ES-I3 (cell line): ENCODE measurements around the gene ASPM.

Experiments
- H3K36me3 ChIP-seq: 2 replicates; pipeline ENCODE4 v1.6.1; 2013; ENCODE audit warnings: mild to moderate bottlenecking, low read length, control low read depth, moderate library complexity; ENCODE audit not compliant: insufficient read depth
- H3K4me1 ChIP-seq: 2 replicates; pipeline ENCODE4 v1.6.1; 2013; ENCODE audit warnings: mild to moderate bottlenecking, control low read depth, low read length; ENCODE audit not compliant: insufficient read depth
- H3K9ac ChIP-seq: 2 replicates; pipeline ENCODE4 v1.6.1; 2013; ENCODE audit warnings: low read depth, mild to moderate bottlenecking, low read length, moderate library complexity
- H3K9me3 ChIP-seq: 2 replicates; pipeline ENCODE4 v1.6.1; 2013; ENCODE audit warnings: mild to moderate bottlenecking, low read length, moderate library complexity; ENCODE audit not compliant: control insufficient read depth, insufficient read depth

Gene ASPM, protein sequence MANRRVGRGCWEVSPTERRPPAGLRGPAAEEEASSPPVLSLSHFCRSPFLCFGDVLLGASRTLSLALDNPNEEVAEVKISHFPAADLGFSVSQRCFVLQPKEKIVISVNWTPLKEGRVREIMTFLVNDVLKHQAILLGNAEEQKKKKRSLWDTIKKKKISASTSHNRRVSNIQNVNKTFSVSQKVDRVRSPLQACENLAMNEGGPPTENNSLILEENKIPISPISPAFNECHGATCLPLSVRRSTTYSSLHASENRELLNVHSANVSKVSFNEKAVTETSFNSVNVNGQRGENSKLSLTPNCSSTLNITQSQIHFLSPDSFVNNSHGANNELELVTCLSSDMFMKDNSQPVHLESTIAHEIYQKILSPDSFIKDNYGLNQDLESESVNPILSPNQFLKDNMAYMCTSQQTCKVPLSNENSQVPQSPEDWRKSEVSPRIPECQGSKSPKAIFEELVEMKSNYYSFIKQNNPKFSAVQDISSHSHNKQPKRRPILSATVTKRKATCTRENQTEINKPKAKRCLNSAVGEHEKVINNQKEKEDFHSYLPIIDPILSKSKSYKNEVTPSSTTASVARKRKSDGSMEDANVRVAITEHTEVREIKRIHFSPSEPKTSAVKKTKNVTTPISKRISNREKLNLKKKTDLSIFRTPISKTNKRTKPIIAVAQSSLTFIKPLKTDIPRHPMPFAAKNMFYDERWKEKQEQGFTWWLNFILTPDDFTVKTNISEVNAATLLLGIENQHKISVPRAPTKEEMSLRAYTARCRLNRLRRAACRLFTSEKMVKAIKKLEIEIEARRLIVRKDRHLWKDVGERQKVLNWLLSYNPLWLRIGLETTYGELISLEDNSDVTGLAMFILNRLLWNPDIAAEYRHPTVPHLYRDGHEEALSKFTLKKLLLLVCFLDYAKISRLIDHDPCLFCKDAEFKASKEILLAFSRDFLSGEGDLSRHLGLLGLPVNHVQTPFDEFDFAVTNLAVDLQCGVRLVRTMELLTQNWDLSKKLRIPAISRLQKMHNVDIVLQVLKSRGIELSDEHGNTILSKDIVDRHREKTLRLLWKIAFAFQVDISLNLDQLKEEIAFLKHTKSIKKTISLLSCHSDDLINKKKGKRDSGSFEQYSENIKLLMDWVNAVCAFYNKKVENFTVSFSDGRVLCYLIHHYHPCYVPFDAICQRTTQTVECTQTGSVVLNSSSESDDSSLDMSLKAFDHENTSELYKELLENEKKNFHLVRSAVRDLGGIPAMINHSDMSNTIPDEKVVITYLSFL (N-terminal part only)

GRCh38 chr1:197146101-197147095, at the start of gene ASPM:
TSS of gene ASPM (minus strand) at chr1:197146669. CDS start at chr1:197146437, 232 bp downstream.
- peaks cover 2% of the 10 kb centered on the region; the same call in 1 of the 2 replicates for H3K4me1 ChIP-seq
- no peaks in the 10 kb centered on the region for H3K36me3 ChIP-seq
- no peaks in the 10 kb centered on the region for H3K9me3 ChIP-seq
- H3K9ac ChIP-seq = peak within 1 kb of the TSS; percentile 98

GRCh38 chr1:197195100-197195499, 48.6 kb upstream of the ASPM start:
- no peaks in the 10 kb centered on the region for H3K36me3 ChIP-seq
- H3K4me1 ChIP-seq = peaks cover 8% of the 10 kb centered on the region; the same call in 1 of the 2 replicates
- no peaks in the 10 kb centered on the region for H3K9me3 ChIP-seq
- H3K9ac ChIP-seq = no peak overlapping the region

- Histone ChIP-seq H3K9me3 (no peaks in the 10 kb centered on the region), H3K36me3 (no peaks in the 10 kb centered on the region; the same call in 1 of the 2 replicates), H3K4me1 (no peaks in the 10 kb centered on the region), H3K9ac (no peak overlapping the region)
Observed at GRCh38 chr1:197184190-197184589, 37.7 kb upstream of the ASPM start.

DNA sequence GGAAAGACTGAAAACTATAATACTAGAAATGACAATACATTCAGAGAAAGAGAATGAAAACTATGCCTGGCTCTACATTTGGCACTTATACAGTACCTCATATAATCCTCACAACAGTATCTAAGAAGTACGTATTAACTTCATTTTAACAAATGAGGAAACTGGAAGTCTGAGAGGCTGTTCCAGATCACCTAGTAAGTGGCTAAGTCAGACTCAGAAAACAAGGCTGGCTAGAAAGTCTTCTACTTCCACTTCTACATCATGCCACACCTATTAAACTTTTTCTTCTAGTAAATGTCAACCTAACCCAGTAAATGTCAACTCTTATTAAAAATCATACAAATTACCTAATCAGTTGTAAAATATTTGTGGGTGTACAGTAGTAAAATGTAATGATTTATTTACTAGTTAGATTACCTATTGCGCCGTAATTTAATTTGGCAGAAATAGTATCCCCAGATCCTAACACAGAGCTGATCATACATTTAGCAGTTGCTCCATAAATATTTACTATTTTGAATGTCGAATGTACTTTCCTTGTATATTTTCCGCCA, 36.8 kb upstream of the ASPM start:
- H3K36me3 ChIP-seq = no peaks in the 10 kb centered on the region; the same call in 1 of the 2 replicates
- no peaks in the 10 kb centered on the region for H3K9me3 ChIP-seq
- H3K4me1 ChIP-seq = no peaks in the 10 kb centered on the region
- no peak overlapping the region for H3K9ac ChIP-seq

GRCh38 chr1:197182716-197183115, 36.2 kb upstream of the ASPM start:
- no peaks in the 10 kb centered on the region; the same call in 1 of the 2 replicates for H3K36me3 ChIP-seq
- H3K9ac ChIP-seq = no peak overlapping the region
- no peaks in the 10 kb centered on the region for H3K4me1 ChIP-seq
- H3K9me3 ChIP-seq = no peaks in the 10 kb centered on the region

DNA sequence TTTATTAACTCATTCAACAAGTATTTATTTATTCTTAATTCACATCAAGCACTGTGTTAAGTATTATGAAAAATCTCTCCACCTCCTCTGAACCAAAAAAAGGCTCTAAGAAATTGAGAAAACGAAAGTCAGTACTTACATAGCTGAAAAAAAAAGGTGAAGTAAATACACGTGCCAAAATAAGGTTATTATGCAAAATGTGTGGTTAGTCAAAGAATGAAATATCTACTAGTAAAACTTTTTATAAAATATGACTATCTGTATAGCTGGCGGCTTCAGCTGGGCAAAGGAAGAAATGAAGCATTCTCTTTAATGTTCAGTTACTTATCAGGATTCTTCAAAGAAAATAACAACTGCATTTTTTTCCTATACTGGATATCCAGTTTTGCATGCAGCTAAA, 35.5 kb upstream of the ASPM start:
- Histone ChIP-seq H3K9ac (no peak overlapping the region), H3K9me3 (no peaks in the 10 kb centered on the region), H3K36me3 (no peaks in the 10 kb centered on the region; the same call in none of the 2 replicates), H3K4me1 (no peaks in the 10 kb centered on the region)

DNA sequence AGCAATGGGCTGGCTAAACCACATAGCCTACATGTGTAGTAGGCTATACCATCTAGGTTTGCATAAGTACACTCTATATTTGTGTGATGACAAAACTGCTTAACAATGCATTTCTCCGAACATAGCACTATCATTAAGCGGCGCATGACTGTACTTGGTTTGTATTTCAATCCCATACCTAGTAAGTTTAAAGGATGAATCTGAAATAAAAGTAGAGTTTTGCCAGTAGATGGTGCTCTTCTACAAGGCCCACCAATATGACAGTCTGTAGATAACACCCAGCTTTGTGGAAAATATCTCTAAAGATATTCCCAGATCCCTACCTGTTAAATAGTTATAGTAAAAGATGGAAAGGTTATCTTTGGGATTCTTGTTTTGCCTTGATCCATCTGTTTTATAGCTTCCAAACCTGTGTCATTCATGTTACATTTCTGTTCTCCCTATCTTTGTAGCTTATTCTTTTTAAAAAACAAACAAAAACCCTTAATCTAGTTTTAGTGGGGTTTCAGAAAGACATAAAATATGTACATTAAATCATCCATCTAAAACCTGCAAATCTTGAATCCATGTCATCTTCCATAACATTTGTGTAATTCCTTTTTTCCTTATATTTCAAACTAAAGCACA, 33.9 kb upstream of the ASPM start:
- Histone ChIP-seq H3K36me3 (no peaks in the 10 kb centered on the region; the same call in 1 of the 2 replicates), H3K9me3 (no peaks in the 10 kb centered on the region), H3K4me1 (no peaks in the 10 kb centered on the region), H3K9ac (no peak overlapping the region)

- Histone ChIP-seq H3K36me3 (peaks cover 3% of the 10 kb centered on the region), H3K9ac (no peak overlapping the region), H3K4me1 (no peaks in the 10 kb centered on the region), H3K9me3 (no peaks in the 10 kb centered on the region)
Observed at GRCh38 chr1:197178998-197179397, 32.5 kb upstream of the ASPM start.

GRCh38 chr1:197174818-197175217, 28.3 kb upstream of the ASPM start:
- Histone ChIP-seq H3K4me1 (no peaks in the 10 kb centered on the region), H3K36me3 (peaks cover 4% of the 10 kb centered on the region), H3K9ac (no peak overlapping the region), H3K9me3 (no peaks in the 10 kb centered on the region)

DNA sequence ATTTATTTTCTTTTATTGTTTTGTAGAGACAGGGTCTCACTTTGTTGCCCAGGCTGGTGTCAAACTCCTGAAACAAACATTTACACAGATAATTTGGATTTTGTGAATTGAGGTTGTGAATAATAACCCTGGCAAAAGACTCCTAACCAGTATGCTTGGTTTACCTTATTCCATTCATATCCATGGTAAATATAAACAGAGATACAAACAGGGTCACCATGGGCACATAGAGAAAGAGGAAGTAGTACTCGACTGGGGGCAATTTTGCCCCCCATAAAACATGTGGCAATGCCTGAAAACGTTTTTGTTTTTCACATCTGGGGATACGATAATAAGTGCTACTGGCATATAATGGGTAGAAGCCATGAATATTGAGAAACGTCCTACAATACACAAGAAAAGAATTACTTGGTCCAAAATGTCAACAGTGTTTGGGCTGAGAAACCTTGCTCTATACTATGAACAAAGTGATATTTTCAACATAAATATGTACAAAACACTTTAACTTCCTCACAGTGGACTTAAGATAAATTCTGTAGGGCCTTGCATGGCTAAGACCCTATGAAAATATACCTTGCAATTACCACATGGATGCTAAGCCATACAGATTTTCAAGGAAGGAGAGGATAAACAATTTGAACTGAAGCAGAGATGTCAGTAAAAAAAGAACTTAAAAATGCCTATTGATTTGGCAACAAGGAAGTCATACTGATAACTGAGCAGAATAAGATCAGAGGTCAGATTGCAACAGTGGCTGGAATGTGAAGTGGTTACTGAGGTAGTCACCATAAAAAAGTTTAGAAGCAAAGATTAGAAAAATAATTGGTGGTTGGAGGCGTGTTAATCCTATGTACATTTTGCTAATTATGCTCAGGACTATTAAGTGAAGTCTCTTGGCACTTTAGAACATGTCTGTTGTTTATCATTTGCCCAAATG, 27.4 kb upstream of the ASPM start:
- no peaks in the 10 kb centered on the region for H3K9me3 ChIP-seq
- no peak overlapping the region for H3K9ac ChIP-seq
- H3K4me1 ChIP-seq = no peaks in the 10 kb centered on the region
- peaks cover 4% of the 10 kb centered on the region for H3K36me3 ChIP-seq

DNA sequence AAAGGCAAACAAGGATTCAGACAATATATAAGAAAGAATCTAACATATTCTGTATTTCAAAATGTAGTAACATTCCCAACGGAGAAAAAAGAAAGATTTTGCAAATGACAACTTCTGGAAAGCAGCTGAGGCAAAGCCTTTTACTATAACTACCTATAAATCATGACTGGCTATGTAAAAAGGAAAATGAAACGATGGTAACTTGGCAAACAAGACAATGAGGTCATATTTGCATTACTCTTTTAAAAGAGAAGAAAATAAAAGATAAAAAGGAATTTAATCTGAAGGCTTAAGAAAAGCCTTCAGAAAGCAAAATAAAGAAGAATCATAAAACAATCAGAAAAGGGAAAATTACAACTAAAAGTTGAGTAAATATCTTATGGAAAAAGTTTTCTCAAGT, 25.1 kb upstream of the ASPM start:
- Histone ChIP-seq H3K9me3 (no peaks in the 10 kb centered on the region), H3K4me1 (no peaks in the 10 kb centered on the region), H3K36me3 (peaks cover 4% of the 10 kb centered on the region; the same call in 1 of the 2 replicates), H3K9ac (no peak overlapping the region)

DNA sequence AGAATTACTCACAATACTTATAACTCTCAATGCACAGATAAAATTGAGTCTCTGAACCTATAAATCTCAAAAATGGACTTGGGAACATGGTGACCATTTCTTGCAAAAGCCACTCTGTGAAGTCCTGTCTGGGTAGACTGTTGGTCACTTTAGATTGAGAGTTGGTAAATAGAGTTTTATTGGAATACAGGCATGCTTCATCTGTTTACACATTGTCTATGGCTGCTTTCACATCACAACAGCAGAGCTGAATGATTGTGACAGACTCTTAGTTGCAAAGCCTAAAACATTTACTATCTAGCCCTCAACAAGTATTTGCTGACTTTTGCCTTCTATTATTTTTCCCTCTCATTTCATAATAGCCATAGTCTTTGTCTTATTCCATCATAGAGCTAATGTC, 24.1 kb upstream of the ASPM start:
- Histone ChIP-seq H3K9ac (no peak overlapping the region), H3K9me3 (no peaks in the 10 kb centered on the region), H3K4me1 (no peaks in the 10 kb centered on the region), H3K36me3 (peaks cover 4% of the 10 kb centered on the region; the same call in 1 of the 2 replicates)
